Keratinocyte (primary cell): ENCODE data around the gene ZMAT3. TPM values are rescaled to one million over a fixed set of nuclear protein-coding genes. Genes with fewer than 3 reads are reported as not detected.

Experiments
- DNase-seq: peaks from one replicate; pipeline ENCODE4 v3.0.0-alpha.2; 2011; ENCODE audit warnings: low read depth, missing footprints, low spot score
- FAIRE-seq: peaks from 2 replicates; lab custom pipeline; 2011; peaks lifted over from hg19 to GRCh38; lab: Jason Lieb, UNC
- H2AFZ ChIP-seq: 2 replicates; pipeline ENCODE4 v1.6.0; 2012; ENCODE audit warnings: low read length, control low read depth, inconsistent platforms; ENCODE audit not compliant: control insufficient read depth
- H3K27ac ChIP-seq: 2 replicates; pipeline ENCODE4 v1.5.1; 2011; ENCODE audit warnings: low read length; ENCODE audit not compliant: control insufficient read depth, insufficient read depth
- H3K27me3 ChIP-seq: 3 replicates; pipeline ENCODE4 v1.6.0; 2011; ENCODE audit warnings: low read length; ENCODE audit not compliant: control insufficient read depth, insufficient read depth; ENCODE audit errors: extremely low read depth
- H3K36me3 ChIP-seq, 2 experiments: 2 replicates in 1 of 2; 3 replicates in 1 of 2; pipeline ENCODE4 v1.5.1; 2011; ENCODE audit warnings: low read length in 2 of 2, mild to moderate bottlenecking in 1 of 2; ENCODE audit not compliant: control insufficient read depth in 2 of 2, insufficient read depth in 2 of 2; ENCODE audit errors: extremely low read depth in 1 of 2
- H3K4me1 ChIP-seq: 3 replicates; pipeline ENCODE4 v1.5.1; 2011; ENCODE audit warnings: low read length; ENCODE audit not compliant: control insufficient read depth, insufficient read depth; ENCODE audit errors: extremely low read depth
- H3K4me2 ChIP-seq: 3 replicates; pipeline ENCODE4 v1.6.0; 2011; ENCODE audit warnings: low read depth, low read length; ENCODE audit not compliant: control insufficient read depth, insufficient read depth; ENCODE audit errors: extremely low read depth
- H3K4me3 ChIP-seq, 3 experiments: fragments of 200-600 bp in 1 of 3; sonication (generic) in 1 of 3; 2 replicates in 2 of 3; 3 replicates in 1 of 3; pipeline ENCODE4 v1.5.1; 2011 to 2016; ENCODE audit warnings: low read length in 3 of 3, mild to moderate bottlenecking in 3 of 3, control low read depth in 2 of 3, inconsistent platforms in 1 of 3, low read depth in 1 of 3, mixed read lengths in 1 of 3, mixed run types in 1 of 3, moderate library complexity in 1 of 3; ENCODE audit not compliant: control insufficient read depth in 2 of 3, insufficient read depth in 2 of 3; ENCODE audit errors: extremely low read depth in 1 of 3
- H3K79me2 ChIP-seq: 2 replicates; pipeline ENCODE4 v1.6.0; 2012; ENCODE audit warnings: low read length; ENCODE audit not compliant: control insufficient read depth, insufficient read depth
- H3K9ac ChIP-seq: 3 replicates; pipeline ENCODE4 v1.6.0; 2011; ENCODE audit warnings: low read length; ENCODE audit not compliant: control insufficient read depth, insufficient read depth; ENCODE audit errors: extremely low read depth
- H3K9me1 ChIP-seq: 3 replicates; pipeline ENCODE4 v1.6.0; 2011; ENCODE audit warnings: low read length; ENCODE audit not compliant: control insufficient read depth, insufficient read depth; ENCODE audit errors: extremely low read depth
- H3K9me3 ChIP-seq: 2 replicates; pipeline ENCODE4 v1.5.1; 2012; ENCODE audit warnings: low read depth, low read length; ENCODE audit not compliant: control insufficient read depth
- H4K20me1 ChIP-seq: 3 replicates; pipeline ENCODE4 v1.6.0; 2011; ENCODE audit warnings: low read length; ENCODE audit not compliant: control insufficient read depth, insufficient read depth; ENCODE audit errors: extremely low read depth
- EZH2 ChIP-seq: IDR thresholded peaks from one replicate; pipeline ENCODE4 v1.6.1; 2012; ENCODE audit warnings: inconsistent platforms, mild to moderate bottlenecking, low read length, moderate library complexity
- dilution Hi-C: fragments of 300-500 bp; cut with MboI; formaldehyde crosslinking; loops from one replicate; pipeline ENCODE4 v1.7.0; 2020; ENCODE audit warnings: low sequenced_read_pairs; ENCODE audit not compliant: extremely low pct_ligation_motif_present
- polyA plus RNA-seq, 5 experiments: library from polyadenylated mRNA; depleted of rRNA in 3 of 5; stranded (reverse) in 3 of 5; stranded (forward) in 1 of 5; unstranded in 1 of 5; fragments of >200 nt; gene quantifications; 1 replicate in 1 of 5; 2 replicates in 3 of 5; 3 replicates in 1 of 5; pipeline versions ENCODE4 v1.2.1 to v1.2.3, GENCODE V29; 2011 to 2012; ENCODE audit warnings: missing spikeins in 2 of 5, low read depth in 1 of 5, low replicate concordance in 1 of 5
- TF ChIP-seq, protein P1 (sequence below), 3 experiments: IDR thresholded peaks in 1 of 3; conservative IDR thresholded peaks in 1 of 3; optimal IDR thresholded peaks in 1 of 3; 2 replicates in 2 of 3; 3 replicates in 1 of 3; pipeline versions ENCODE3 to v1.5.1; 2011; ENCODE audit warnings: low read length in 3 of 3, mild to moderate bottlenecking in 3 of 3, moderate library complexity in 2 of 3, control low read depth in 1 of 3, inconsistent platforms in 1 of 3; ENCODE audit not compliant: insufficient read depth in 2 of 3; ENCODE audit errors: extremely low read depth in 1 of 3

Gene ZMAT3
- polyA plus RNA-seq, 1 donor (not counting 4 experiments of a cell fraction or from before 2014, with no cell fraction given): 15.5 TPM

DNA sequence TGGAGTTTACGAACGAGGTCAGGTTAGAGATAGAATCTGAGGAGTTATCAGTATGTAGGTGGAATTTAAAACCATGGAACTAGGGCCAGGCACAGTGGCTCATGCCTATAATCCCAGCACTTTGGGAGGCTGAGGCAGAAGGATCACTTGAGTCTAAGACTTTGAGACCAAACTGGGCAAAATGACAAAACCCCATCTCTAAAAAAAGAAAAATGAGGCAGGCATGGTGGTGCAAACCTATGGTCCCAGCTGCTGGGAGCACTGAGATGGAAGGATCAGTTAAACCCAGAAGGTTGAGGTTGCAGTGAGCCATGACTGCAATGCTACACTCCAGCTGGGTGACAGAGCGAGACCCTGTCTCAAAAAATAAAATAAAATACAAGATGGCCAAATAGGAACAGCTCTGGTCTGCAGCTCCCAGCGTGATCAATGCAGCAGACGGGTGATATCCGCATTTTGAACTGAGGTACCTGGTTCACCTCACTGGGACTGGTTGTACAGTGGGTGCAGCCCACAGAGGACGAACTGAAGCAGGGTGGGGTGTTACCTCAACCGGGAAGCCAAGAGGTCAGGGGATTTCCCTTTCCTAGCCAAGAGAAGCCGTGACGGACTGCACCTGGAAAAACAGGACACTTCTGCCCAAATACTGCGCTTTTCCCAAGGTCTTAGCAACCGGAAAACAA lies 33.3 kb downstream of the ZMAT3 start:
- Histone ChIP-seq H3K36me3 (no peaks in the 10 kb centered on the region), H3K9me1 (no peaks in the 10 kb centered on the region), H3K79me2 (peaks cover 50% of the 10 kb centered on the region), H4K20me1 (no peaks in the 10 kb centered on the region), H3K27me3 (no peaks in the 10 kb centered on the region), H3K4me3 (peak overlapping the region in 2 of 3 experiments; percentile 19 to 43), H3K27ac (peak overlapping the region; percentile 22), H3K4me1 (peaks cover 23% of the 10 kb centered on the region), H3K9ac (no peak overlapping the region), H2AFZ (no peak overlapping the region), H3K4me2 (peak overlapping the region; percentile 61), H3K9me3 (no peaks in the 10 kb centered on the region)
- DNase-seq (no peak), FAIRE-seq (no peak)
- TF ChIP-seq, protein P1, sequence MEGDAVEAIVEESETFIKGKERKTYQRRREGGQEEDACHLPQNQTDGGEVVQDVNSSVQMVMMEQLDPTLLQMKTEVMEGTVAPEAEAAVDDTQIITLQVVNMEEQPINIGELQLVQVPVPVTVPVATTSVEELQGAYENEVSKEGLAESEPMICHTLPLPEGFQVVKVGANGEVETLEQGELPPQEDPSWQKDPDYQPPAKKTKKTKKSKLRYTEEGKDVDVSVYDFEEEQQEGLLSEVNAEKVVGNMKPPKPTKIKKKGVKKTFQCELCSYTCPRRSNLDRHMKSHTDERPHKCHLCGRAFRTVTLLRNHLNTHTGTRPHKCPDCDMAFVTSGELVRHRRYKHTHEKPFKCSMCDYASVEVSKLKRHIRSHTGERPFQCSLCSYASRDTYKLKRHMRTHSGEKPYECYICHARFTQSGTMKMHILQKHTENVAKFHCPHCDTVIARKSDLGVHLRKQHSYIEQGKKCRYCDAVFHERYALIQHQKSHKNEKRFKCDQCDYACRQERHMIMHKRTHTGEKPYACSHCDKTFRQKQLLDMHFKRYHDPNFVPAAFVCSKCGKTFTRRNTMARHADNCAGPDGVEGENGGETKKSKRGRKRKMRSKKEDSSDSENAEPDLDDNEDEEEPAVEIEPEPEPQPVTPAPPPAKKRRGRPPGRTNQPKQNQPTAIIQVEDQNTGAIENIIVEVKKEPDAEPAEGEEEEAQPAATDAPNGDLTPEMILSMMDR (optimal IDR thresholded peaks at IDR 0.05 in 1 of 3, IDR thresholded peaks at IDR 0.05 in 1 of 3, conservative IDR thresholded peaks at IDR 0.05 in 1 of 3; ENCODE audit: extremely low read depth in 1 of 3, insufficient read depth in 2 of 3, low read length in 3 of 3): no peak
- TF ChIP-seq EZH2: no peak
- dilution Hi-C loops: no loop called here

DNA sequence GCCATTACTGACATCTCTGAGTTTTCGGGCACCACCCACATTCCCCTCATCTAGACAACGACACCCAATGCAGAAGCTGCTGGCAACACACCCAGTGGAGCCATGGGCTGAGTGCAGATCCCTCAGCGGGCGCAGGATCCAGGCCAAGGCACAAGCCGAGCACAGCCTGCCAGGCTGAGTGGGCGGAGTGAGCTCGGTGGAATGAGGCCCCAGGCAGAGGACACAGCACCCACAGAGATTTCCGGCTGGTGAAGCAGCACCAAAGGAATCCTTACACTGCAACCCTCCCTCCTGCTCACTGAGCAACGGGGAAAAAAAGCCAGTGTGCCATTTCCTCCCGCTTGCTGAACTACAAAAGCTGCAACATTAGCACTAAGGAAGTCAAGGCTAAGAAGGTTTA lies 34.3 kb downstream of the ZMAT3 start:
- no peaks in the 10 kb centered on the region for H3K27me3 ChIP-seq
- H3K36me3 ChIP-seq: no peaks in the 10 kb centered on the region
- DNase-seq (peak; percentile 71), FAIRE-seq (peak; percentile 90)
- H2AFZ ChIP-seq: peak overlapping the region; percentile 52
- peak overlapping the region in 2 of 3 experiments; percentile 19 to 61 for H3K4me3 ChIP-seq
- TF ChIP-seq EZH2: no peak
- TF ChIP-seq, protein P1 (optimal IDR thresholded peaks at IDR 0.05 in 1 of 3, IDR thresholded peaks at IDR 0.05 in 1 of 3, conservative IDR thresholded peaks at IDR 0.05 in 1 of 3; ENCODE audit: extremely low read depth in 1 of 3, insufficient read depth in 2 of 3, low read length in 3 of 3): no peak
- no peaks in the 10 kb centered on the region for H4K20me1 ChIP-seq
- H3K27ac ChIP-seq: peak overlapping the region; percentile 20
- dilution Hi-C loops: no loop called here
- H3K79me2 ChIP-seq: peaks cover 50% of the 10 kb centered on the region
- no peaks in the 10 kb centered on the region for H3K9me3 ChIP-seq
- H3K9ac ChIP-seq: peak overlapping the region; percentile 28
- peaks cover 23% of the 10 kb centered on the region for H3K4me1 ChIP-seq
- peak overlapping the region; percentile 61 for H3K4me2 ChIP-seq
- H3K9me1 ChIP-seq: no peaks in the 10 kb centered on the region
